Stimulated activated CD8-positive, alpha-beta memory T cell treated with anti-CD3 and anti-CD28 coated beads, Interleukin-4, amount 100 ng/mL, for 4 hours (primary cell): ENCODE measurements around the gene BSPRY.

Source experiments
- DNase-seq, 2 donors: peaks; one replicate each; pipeline ENCODE4 v3.0.0-alpha.2; 2020; ENCODE audit warnings: low read depth in 2 of 2, low spot score in 1 of 2

The BSPRY gene

DNA sequence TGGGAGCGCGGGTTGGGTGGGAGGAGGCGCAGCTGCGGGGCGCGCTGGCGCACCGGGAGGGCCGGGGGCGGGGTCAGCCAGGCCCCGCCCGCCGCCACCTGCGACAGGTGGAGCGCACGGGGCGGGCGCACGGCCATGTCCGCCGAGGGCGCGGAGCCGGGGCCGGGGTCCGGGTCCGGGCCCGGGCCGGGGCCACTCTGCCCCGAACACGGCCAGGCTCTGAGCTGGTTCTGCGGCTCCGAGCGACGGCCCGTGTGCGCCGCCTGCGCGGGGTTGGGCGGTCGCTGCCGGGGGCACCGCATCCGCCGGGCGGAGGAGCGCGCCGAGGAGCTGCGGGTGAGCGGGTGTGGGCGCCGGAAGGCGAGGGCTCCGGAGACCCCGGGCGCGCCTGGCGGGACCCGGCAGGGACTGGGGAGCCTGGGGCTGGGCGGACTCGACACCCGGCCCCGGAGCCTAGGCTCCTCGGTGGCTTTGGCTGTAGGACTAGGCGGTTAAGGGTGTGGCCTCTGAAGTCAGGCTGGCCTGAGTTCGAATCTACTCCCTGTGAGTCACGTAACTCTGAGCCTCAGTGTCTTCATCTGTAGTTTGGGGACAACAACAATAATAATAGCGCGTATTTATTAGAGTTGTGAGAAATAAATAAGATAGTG lies at the start of gene BSPRY:
Gene BSPRY, plus strand, starts transcription at position 97 of the 650 bp plus-strand sequence. Its CDS starts 39 bp downstream, at position 136.
- no peak for DNase-seq

DNA sequence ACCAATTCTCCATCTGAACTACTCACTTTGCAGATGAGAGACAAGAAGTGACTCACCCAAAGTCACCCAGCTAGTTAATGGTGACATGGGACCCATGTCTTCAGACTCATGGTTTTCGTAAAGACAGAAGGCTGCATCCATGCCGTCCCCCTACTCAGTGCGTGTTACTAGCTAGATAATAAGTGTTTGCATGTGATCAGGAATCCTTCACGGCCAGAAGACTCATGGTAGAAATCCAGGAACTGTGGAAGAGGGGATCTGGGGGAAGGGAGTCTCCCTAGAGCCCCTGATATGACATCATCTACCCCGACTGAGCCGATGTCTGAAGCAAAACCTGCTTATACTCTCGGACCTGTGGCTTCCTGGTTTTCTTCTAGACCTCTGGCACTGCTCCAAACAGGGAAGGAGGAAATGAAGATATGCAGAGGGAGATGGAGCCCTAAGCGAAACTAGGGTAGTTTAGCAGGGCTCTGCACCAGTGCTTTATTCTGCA lies 49.5 kb upstream of the BSPRY start:
- no peak for DNase-seq

DNA sequence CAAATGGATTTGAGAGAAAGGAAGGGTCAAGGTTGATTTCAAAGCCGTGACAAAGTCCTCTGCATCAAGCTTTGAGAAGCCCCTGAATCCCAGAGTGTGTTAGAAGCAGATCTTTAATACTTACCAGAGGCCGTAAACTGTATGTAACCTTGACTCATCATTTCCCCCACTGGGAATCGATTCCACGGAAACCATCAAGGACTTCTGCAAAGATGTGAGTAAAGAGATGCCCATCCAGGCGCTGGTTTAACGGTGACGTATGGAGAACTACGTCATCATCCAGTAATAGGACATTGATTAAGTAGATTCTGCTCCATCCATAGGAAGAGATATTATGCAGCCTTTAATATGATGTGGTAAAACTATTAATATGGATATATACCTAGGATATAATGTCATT lies 47.8 kb upstream of the BSPRY start:
- DNase-seq = no peak

GRCh38 chr9:113302792-113303418 lies 46.4 kb upstream of the BSPRY start, which contains the start of gene RNF183:
RNF183 (minus strand) TSS chr9:113303376; CDS start chr9:113298184, 5,192 bp downstream.
- no peak for DNase-seq

- no peak for DNase-seq
These were observed 42.8 kb upstream of the BSPRY start for GRCh38 chr9:113306566-113306965.

- DNase-seq = no peak
These were observed 41.9 kb upstream of the BSPRY start for GRCh38 chr9:113307396-113307975.

GRCh38 chr9:113309204-113309813 lies 40.0 kb upstream of the BSPRY start:
- no peak for DNase-seq

DNA sequence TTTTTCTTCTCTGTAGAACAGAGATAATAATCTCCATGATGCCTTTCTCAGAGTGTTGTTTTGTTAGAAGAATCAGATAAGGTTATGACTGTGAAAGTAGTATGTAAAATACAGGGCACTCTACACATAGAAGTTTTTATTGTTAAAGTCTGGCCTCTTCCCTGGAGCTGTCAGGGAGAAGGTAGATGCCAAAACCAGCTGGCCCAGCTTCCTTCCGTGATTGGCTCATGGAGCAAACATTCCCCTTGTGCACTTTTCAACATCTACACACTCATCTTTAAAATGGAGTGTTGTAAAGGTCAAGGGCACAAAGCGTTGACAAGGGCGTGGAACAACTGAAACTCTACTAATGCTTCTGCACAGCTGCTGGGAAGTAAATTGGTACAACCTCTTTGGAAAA lies 38.8 kb upstream of the BSPRY start:
- no peak for DNase-seq

DNA sequence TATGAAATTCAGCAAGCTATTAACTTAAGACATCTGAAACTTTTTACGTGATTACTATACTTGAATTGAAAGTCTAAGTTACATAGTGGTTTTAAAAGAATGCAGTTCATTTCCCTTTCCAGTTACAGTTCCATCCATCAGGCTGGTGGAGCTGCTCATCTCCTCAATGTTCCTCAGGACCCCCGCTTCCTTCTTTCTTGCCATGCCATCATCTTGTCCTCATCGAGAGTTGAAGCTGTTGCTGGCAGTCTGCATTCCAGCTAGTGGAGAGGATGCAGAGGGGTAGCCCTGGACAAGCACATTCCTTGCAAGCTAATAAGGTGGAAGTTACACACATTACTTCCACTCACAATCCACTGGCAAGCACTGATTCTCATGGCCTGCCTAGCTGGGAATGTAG lies 37.4 kb upstream of the BSPRY start:
- no peak for DNase-seq

DNA sequence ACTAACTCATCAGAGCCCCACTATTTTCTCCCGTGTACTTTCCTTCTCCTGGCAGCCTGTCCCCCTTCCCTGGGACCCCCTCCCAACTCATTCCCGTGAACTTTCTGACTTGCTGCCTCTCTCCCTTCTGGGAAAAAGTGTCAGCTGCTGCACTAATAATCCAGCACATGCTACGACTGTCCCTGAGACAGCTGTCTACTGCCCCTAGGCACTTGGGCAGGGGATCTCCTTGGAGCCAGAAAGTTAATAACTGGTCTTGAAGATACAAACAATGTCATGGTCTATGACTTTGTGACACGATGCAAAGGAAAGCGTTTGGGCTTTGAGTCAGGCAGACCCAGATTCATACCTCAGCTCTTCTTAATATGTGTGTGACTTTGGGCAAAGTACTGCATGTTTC lies 36.1 kb upstream of the BSPRY start:
- no peak for DNase-seq

DNA sequence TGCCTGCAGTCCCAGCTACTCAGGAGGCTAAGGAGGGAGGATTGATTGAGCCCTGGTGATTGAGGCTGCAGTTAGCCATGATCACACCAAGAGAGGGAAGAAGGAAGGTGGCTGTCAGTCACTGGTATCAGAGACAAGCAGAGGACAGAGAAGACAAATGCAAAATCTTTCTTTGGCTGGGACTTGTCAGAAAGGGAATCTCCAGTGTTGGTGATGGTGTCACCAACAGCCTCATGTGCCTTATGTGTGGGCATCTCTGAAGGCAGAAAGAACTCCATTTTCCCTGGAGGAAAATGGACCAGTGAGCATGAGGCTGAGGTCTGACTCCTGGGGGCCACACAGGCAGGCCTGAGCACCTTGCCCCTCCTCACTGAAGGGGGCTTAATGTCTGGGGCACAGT lies 34.1 kb upstream of the BSPRY start:
- no peak for DNase-seq

GRCh38 chr9:113316030-113316429 lies 33.3 kb upstream of the BSPRY start:
- DNase-seq = no peak

DNA sequence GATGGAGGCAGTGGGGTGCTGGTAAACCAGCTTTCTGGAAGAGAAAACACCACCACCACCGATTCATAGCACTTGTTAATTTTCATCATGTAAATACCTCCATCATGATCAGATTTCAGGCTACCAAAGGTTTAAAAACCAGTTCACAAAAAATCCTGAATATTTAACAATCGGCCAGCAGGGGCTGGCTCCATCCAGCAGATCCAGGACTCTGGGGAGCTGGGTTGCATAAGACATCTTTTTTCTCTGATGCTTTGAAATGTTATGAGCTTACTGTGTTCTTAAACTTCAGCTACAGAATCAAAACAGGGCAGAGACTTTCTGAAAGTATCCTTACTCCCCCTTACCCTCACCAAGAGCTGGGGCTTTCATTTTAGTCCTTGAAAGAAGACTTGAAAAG lies 31.6 kb upstream of the BSPRY start:
- no peak for DNase-seq

DNA sequence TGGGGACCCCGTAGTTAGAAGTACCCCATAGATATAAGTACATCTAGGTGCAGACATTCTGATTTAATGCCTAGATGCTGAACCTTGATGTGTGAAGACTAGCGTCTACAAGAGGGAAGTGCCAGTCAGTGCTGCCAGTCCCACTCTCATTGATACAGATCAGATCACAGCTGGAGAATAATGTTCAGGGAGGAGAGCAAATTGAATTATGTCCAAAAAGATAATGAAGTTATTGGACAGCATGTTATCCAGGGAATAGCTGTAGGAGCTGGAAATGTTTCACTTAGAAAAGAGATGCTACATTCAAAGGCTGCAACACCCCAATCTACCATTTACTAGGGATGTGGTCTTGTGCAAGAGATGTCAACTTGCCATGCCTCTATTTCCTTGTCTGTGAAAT lies 30.3 kb upstream of the BSPRY start:
- no peak for DNase-seq

GRCh38 chr9:113320051-113320450 lies 29.3 kb upstream of the BSPRY start:
- DNase-seq = no peak

DNA sequence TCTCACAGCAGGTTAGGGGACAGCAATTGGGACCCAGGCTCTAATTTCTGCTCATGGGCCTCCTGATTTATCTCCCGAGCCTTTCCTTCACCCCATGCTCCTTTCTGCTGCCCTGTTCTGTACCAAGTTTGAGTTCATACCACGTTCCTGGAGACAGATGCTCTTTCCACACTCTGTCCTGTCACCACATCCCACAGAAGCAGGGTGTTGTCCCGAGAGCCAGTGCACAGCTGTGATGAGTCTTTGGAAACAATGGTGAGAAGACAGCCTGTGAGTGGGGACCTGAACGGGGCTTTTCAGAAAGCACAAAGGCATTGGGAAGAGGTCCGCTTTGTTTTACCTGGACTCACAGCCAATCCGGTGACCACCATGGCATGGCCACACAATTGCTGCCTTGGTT lies 26.7 kb upstream of the BSPRY start:
- DNase-seq = no peak

DNA sequence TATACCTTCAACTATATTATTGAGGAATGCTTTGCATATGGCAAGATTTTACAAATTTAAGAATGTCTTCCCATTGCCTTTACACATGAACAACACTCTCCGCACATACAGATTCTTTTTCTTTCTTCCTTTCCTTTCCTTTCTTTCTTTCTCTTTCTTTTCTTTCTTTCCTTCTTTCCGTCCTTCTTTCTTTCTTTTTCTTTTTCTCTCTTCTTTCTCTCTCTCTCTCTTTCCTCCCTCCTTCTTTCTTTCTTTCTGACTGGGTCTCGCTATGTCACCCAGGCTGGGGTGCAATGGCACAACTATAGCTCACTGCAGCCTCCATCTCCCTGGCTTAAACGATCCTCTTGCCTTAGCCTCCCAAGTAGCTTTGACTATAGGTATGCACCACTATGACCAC lies 23.1 kb upstream of the BSPRY start:
- no peak for DNase-seq

DNA sequence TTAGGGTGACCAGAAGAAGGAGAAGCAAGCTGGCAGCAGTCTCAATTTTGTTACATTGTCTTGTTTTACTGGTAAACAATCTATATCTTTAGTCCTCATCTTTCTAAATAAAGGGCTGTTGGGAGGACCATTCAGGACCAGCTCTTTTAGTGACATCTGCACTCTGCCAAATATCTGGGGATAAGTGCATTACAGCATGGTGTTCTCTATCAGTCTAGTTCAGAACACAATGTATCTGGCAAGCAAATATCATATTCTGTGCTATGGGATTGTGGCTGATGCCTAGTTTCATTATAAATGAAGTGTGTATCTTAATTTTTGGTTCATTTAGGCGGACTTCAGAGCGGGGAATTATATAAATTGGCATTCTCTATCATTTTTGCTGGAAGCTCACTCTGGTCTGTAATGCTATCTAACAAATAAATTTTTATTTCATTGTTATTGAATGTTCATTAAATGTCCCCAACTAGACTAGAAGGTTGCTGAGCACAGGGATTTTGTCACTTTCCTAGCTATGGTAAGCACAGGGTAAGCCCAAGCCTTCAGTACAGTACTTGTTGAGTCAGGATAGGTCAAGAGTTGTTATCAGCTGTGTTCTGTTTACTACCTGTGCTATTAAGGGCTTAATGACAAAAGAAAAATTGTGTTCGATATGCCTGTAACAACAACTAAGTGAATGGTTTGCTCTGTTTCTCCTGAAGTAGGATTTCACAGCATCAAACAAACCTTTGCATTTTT lies 21.1 kb upstream of the BSPRY start:
- DNase-seq = no peak

GRCh38 chr9:113331780-113332179 lies 17.6 kb upstream of the BSPRY start:
- no peak for DNase-seq

DNA sequence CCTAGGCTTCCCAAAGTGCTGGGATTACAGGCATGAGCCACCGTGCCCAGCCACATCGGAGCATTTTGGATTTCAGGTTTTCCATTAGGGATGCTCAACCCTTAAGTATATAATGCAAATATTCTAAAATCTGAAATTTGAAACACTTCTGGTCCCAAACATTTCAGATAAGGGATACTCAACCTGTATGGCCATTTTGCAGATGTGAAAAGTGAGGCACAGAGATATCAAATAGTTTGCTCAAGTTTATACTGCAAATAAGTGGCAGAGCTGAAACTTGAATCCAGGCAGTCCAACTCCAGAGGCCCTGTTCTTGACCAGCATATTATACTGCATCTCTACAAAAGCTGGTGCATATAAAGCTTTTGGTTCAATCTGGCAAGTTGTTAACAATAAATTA lies 11.6 kb upstream of the BSPRY start:
- DNase-seq = no peak

GRCh38 chr9:113340011-113340699 lies 9.2 kb upstream of the BSPRY start, which contains the start of gene WDR31:
WDR31 (minus strand) TSS chr9:113340275; CDS start chr9:113332022, 8,253 bp downstream.
- peak; percentile 61 to 64 for DNase-seq
